Measurements from ENCODE around the gene SCN2B.

Gene SCN2B

GRCh38 chr11:118212131-118212725 is 35.8 kb upstream of the SCN2B start:
- no peak overlapping the region for H3K4me3 ChIP-seq (ENCODE audit: low read length)
- no peaks in the 10 kb centered on the region for H3K79me2 ChIP-seq (ENCODE audit: low read length)
- H3K4me1 ChIP-seq (ENCODE audit: low read length): peaks cover 15% of the 10 kb centered on the region
- no peaks in the 10 kb centered on the region; the same call in 1 of the 2 replicates for H4K20me1 ChIP-seq (ENCODE audit: insufficient read depth, low read length)
- H3K27me3 ChIP-seq (replicated peaks; ENCODE audit: insufficient read depth, low read length): peaks cover 84% of the 10 kb centered on the region
- H2AFZ ChIP-seq (ENCODE audit: low read length): no peak overlapping the region
- H3K36me3 ChIP-seq (replicated peaks; ENCODE audit: insufficient read depth, low read length): no peaks in the 10 kb centered on the region
- TF ChIP-seq EZH2 (optimal IDR thresholded peaks at IDR 0.05; ENCODE audit: low read depth, low read length) (no peak), EZH2phosphoT487 (IDR thresholded peaks at IDR 0.05; ENCODE audit: low read length) (no peak)
- TF ChIP-seq, protein P1, sequence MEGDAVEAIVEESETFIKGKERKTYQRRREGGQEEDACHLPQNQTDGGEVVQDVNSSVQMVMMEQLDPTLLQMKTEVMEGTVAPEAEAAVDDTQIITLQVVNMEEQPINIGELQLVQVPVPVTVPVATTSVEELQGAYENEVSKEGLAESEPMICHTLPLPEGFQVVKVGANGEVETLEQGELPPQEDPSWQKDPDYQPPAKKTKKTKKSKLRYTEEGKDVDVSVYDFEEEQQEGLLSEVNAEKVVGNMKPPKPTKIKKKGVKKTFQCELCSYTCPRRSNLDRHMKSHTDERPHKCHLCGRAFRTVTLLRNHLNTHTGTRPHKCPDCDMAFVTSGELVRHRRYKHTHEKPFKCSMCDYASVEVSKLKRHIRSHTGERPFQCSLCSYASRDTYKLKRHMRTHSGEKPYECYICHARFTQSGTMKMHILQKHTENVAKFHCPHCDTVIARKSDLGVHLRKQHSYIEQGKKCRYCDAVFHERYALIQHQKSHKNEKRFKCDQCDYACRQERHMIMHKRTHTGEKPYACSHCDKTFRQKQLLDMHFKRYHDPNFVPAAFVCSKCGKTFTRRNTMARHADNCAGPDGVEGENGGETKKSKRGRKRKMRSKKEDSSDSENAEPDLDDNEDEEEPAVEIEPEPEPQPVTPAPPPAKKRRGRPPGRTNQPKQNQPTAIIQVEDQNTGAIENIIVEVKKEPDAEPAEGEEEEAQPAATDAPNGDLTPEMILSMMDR (IDR thresholded peaks at IDR 0.05; ENCODE audit: low read length): no peak
- no peak overlapping the region for H3K4me2 ChIP-seq (ENCODE audit: low read depth, low read length)
- no peaks in the 10 kb centered on the region for H3K9me2 ChIP-seq (replicated peaks; ENCODE audit: insufficient read depth, low read length)
- H3K9ac ChIP-seq (ENCODE audit: low read length): no peak overlapping the region
- no peak for DNase-seq
- H3K9me3 ChIP-seq (replicated peaks; ENCODE audit: insufficient read depth, low read length): no peaks in the 10 kb centered on the region
- peaks cover 9% of the 10 kb centered on the region; the same call in 1 of the 2 replicates for H3F3A ChIP-seq (ENCODE audit: insufficient read depth, low read length)
- no peak overlapping the region for H3K27ac ChIP-seq (ENCODE audit: low read length)

DNA sequence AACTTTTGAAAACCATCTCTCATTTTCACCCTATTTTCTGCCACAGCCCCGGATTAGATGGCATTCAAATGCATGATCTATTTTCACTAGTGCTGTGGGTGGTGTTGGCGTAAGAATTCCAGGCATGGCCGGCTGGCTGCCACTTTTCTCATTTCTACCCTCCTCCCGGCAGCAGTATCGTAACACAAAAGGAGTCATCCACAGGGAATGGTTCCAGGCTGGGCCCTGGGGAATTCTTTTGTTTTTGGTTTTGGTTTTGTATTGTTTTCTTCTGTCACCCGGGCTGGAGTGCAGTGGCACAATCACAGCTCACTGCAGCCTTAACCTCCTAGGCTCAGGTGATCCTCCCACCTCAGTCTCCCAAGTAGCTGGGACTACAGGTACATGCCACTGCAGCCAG is 34.6 kb upstream of the SCN2B start:
- Histone ChIP-seq H3K27me3 (replicated peaks; ENCODE audit: insufficient read depth, low read length) (peaks cover 80% of the 10 kb centered on the region), H3K9me2 (replicated peaks; ENCODE audit: insufficient read depth, low read length) (no peaks in the 10 kb centered on the region)

DNA sequence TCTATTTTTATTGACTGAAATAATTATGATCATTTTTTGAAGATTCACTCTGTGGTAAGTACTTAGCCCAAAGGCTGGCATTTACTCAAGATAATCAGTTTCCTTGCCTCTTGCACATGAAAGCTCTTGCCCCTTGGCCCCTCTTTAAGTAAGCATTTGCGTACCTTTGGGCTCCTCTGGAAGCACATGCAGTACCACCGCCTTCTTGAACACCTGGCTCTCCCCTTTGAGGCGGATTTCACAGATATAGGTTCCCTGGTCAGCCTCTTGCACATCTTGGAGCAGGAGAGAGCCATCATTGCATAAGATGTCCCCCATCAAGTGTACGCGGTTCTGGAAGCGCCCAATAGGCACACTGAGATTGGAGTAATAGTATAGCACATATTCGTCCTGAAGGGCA is 33.9 kb upstream of the SCN2B start:
- Histone ChIP-seq H3K4me2 (ENCODE audit: low read depth, low read length) (no peak overlapping the region), H3K27ac (ENCODE audit: low read length) (no peak overlapping the region), H3F3A (ENCODE audit: insufficient read depth, low read length) (peaks cover 9% of the 10 kb centered on the region; the same call in 1 of the 2 replicates), H3K9me3 (replicated peaks; ENCODE audit: insufficient read depth, low read length) (no peaks in the 10 kb centered on the region), H3K9ac (ENCODE audit: low read length) (no peak overlapping the region), H3K79me2 (ENCODE audit: low read length) (no peaks in the 10 kb centered on the region), H4K20me1 (ENCODE audit: insufficient read depth, low read length) (no peaks in the 10 kb centered on the region), H3K27me3 (replicated peaks; ENCODE audit: insufficient read depth, low read length) (peaks cover 75% of the 10 kb centered on the region), H2AFZ (ENCODE audit: low read length) (no peak overlapping the region), H3K9me2 (replicated peaks; ENCODE audit: insufficient read depth, low read length) (no peaks in the 10 kb centered on the region), H3K4me3 (ENCODE audit: low read length) (no peak overlapping the region), H3K4me1 (ENCODE audit: low read length) (peaks cover 22% of the 10 kb centered on the region), H3K36me3 (replicated peaks; ENCODE audit: insufficient read depth, low read length) (no peaks in the 10 kb centered on the region)
- no peak for DNase-seq
- TF ChIP-seq EZH2 (optimal IDR thresholded peaks at IDR 0.05; ENCODE audit: low read depth, low read length): no peak
- TF ChIP-seq, protein P1 (IDR thresholded peaks at IDR 0.05; ENCODE audit: low read length): no peak
- TF ChIP-seq EZH2phosphoT487 (IDR thresholded peaks at IDR 0.05; ENCODE audit: low read length): no peak

More for the DNA sequence above, 34.6 kb upstream of the SCN2B start:
- Histone ChIP-seq H3K4me3 (ENCODE audit: low read length) (no peak overlapping the region), H3K79me2 (ENCODE audit: low read length) (no peaks in the 10 kb centered on the region), H4K20me1 (ENCODE audit: insufficient read depth, low read length) (no peaks in the 10 kb centered on the region; the same call in 1 of the 2 replicates), H3K4me1 (ENCODE audit: low read length) (peaks cover 21% of the 10 kb centered on the region), H2AFZ (ENCODE audit: low read length) (no peak overlapping the region), H3K9ac (ENCODE audit: low read length) (no peak overlapping the region), H3F3A (ENCODE audit: insufficient read depth, low read length) (peaks cover 9% of the 10 kb centered on the region; the same call in 1 of the 2 replicates), H3K9me3 (replicated peaks; ENCODE audit: insufficient read depth, low read length) (no peaks in the 10 kb centered on the region), H3K36me3 (replicated peaks; ENCODE audit: insufficient read depth, low read length) (no peaks in the 10 kb centered on the region), H3K4me2 (ENCODE audit: low read depth, low read length) (no peak overlapping the region), H3K27ac (ENCODE audit: low read length) (no peak overlapping the region)
- DNase-seq: no peak
- TF ChIP-seq, protein P1 (IDR thresholded peaks at IDR 0.05; ENCODE audit: low read length): no peak
- no peak for TF ChIP-seq EZH2 (optimal IDR thresholded peaks at IDR 0.05; ENCODE audit: low read depth, low read length)
- TF ChIP-seq EZH2phosphoT487 (IDR thresholded peaks at IDR 0.05; ENCODE audit: low read length): no peak
